A673 (cell line): ENCODE results near the gene RHO. TPM values are rescaled to one million over a fixed set of nuclear protein-coding genes. Genes with fewer than 3 reads are reported as not detected.

Source experiments
- BruUV-seq: library from RNA; stranded (reverse); fragments of 400-500 nt; replicated peaks from 2 replicates; lab custom pipeline; 2021; lab: Mats Ljungman, UMichigan
- CTCF ChIA-PET: fragments of 300-600 bp; sonication (Branson Sonifier 250); formaldehyde crosslinking; loops from one replicate; lab custom pipeline; 2022; ENCODE audit warnings: antibody characterized with exemption; lab: Charles Lee
- POLR2A ChIA-PET: fragments of 300-600 bp; sonication (Branson Sonifier 250); formaldehyde crosslinking; loops from one replicate; lab custom pipeline; 2022; ENCODE audit warnings: antibody characterized with exemption; ENCODE audit not compliant: low non-redundant PET; lab: Charles Lee
- DNase-seq: peaks from one replicate; pipeline ENCODE4 v3.0.0-alpha.2; 2015; ENCODE audit warnings: low spot score
- H3K27ac ChIP-seq: fragments of 200-600 bp; sonication (generic); 2 replicates; pipeline ENCODE4 v1.5.1; 2016; ENCODE audit warnings: mixed run types, low read depth, mild to moderate bottlenecking, mixed read lengths, antibody characterized with exemption, low read length; ENCODE audit not compliant: poor library complexity, severe bottlenecking
- H3K27me3 ChIP-seq: fragments of 200-600 bp; sonication (generic); replicated peaks from 2 replicates; pipeline ENCODE4 v1.6.1; 2017; ENCODE audit warnings: mixed run types, low read depth, mild to moderate bottlenecking, mixed read lengths, antibody characterized with exemption, low read length; ENCODE audit not compliant: insufficient read depth, poor library complexity
- H3K36me3 ChIP-seq: fragments of 200-600 bp; sonication (generic); 2 replicates; pipeline ENCODE4 v1.6.1; 2016; ENCODE audit warnings: mixed run types, mild to moderate bottlenecking, mixed read lengths, antibody characterized with exemption, low read length; ENCODE audit not compliant: insufficient read depth, poor library complexity, severe bottlenecking
- H3K4me1 ChIP-seq: fragments of 200-600 bp; sonication (generic); 2 replicates; pipeline ENCODE4 v1.6.1; 2017; ENCODE audit warnings: mixed run types, mild to moderate bottlenecking, mixed read lengths, antibody characterized with exemption, low read length; ENCODE audit not compliant: insufficient read depth, poor library complexity, severe bottlenecking
- H3K4me3 ChIP-seq: fragments of 200-600 bp; sonication (generic); 2 replicates; pipeline ENCODE4 v1.5.1; 2016; ENCODE audit warnings: low read depth, mixed run types, mild to moderate bottlenecking, mixed read lengths, low read length; ENCODE audit not compliant: poor library complexity, severe bottlenecking
- H3K9me3 ChIP-seq: fragments of 200-600 bp; sonication (generic); 2 replicates; pipeline ENCODE4 v1.6.1; 2016; ENCODE audit warnings: mixed run types, low read depth, mild to moderate bottlenecking, mixed read lengths, antibody characterized with exemption, low read length; ENCODE audit not compliant: poor library complexity, severe bottlenecking
- EZH2 ChIP-seq: fragments of 200-600 bp; sonication (generic); IDR thresholded peaks from 2 replicates; pipeline ENCODE4 v1.6.1; 2017; ENCODE audit warnings: borderline replicate concordance, low read depth, mild to moderate bottlenecking, mixed read lengths, antibody characterized with exemption, low read length; ENCODE audit not compliant: poor library complexity, severe bottlenecking
- intact Hi-C: fragments of 100-400 bp; cut with micrococcal nuclease; formaldehyde crosslinking; loops from one replicate; pipeline ENCODE4 v1.10.0; 2022; ENCODE audit not compliant: unreplicated experiment
- total RNA-seq: library from RNA; stranded (reverse); gene quantifications from 2 replicates; pipeline ENCODE4 v1.2.3, GENCODE V29; 2021
- TF ChIP-seq, protein P1 (sequence below): fragments of 300-800, 200-600 bp; sonication (generic); conservative IDR thresholded peaks from 2 replicates; pipeline ENCODE4 v1.5.1; 2017; ENCODE audit warnings: low read depth, mild to moderate bottlenecking, antibody characterized with exemption, low read length, moderate library complexity, mixed read lengths

Gene RHO
- total RNA-seq, 1 experiment from 2014 or later = not detected

DNA sequence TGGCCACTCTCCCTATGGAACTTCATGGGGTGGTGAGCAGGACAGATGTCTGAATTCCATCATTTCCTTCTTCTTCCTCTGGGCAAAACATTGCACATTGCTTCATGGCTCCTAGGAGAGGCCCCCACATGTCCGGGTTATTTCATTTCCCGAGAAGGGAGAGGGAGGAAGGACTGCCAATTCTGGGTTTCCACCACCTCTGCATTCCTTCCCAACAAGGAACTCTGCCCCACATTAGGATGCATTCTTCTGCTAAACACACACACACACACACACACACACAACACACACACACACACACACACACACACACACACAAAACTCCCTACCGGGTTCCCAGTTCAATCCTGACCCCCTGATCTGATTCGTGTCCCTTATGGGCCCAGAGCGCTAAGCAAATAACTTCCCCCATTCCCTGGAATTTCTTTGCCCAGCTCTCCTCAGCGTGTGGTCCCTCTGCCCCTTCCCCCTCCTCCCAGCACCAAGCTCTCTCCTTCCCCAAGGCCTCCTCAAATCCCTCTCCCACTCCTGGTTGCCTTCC, 1.9 kb downstream of the RHO start:
- Histone ChIP-seq H3K27ac (no peak overlapping the region), H3K27me3 (no peaks in the 10 kb centered on the region), H3K36me3 (no peaks in the 10 kb centered on the region), H3K4me3 (no peak overlapping the region), H3K4me1 (no peaks in the 10 kb centered on the region), H3K9me3 (no peaks in the 10 kb centered on the region)
- no peak for DNase-seq
- CTCF ChIA-PET = no interaction called here
- BruUV-seq = no TSS peak
- POLR2A ChIA-PET = no interaction called here
- TF ChIP-seq EZH2 = no peak
- TF ChIP-seq, protein P1, sequence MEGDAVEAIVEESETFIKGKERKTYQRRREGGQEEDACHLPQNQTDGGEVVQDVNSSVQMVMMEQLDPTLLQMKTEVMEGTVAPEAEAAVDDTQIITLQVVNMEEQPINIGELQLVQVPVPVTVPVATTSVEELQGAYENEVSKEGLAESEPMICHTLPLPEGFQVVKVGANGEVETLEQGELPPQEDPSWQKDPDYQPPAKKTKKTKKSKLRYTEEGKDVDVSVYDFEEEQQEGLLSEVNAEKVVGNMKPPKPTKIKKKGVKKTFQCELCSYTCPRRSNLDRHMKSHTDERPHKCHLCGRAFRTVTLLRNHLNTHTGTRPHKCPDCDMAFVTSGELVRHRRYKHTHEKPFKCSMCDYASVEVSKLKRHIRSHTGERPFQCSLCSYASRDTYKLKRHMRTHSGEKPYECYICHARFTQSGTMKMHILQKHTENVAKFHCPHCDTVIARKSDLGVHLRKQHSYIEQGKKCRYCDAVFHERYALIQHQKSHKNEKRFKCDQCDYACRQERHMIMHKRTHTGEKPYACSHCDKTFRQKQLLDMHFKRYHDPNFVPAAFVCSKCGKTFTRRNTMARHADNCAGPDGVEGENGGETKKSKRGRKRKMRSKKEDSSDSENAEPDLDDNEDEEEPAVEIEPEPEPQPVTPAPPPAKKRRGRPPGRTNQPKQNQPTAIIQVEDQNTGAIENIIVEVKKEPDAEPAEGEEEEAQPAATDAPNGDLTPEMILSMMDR = no peak
- intact Hi-C loops = no loop called here

DNA sequence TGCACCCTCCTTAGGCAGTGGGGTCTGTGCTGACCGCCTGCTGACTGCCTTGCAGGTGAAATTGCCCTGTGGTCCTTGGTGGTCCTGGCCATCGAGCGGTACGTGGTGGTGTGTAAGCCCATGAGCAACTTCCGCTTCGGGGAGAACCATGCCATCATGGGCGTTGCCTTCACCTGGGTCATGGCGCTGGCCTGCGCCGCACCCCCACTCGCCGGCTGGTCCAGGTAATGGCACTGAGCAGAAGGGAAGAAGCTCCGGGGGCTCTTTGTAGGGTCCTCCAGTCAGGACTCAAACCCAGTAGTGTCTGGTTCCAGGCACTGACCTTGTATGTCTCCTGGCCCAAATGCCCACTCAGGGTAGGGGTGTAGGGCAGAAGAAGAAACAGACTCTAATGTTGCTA, 2.4 kb downstream of the RHO start:
- intact Hi-C loops = no loop called here
- ChIA-PET POLR2A (no interaction called here), CTCF (no interaction called here)

DNA sequence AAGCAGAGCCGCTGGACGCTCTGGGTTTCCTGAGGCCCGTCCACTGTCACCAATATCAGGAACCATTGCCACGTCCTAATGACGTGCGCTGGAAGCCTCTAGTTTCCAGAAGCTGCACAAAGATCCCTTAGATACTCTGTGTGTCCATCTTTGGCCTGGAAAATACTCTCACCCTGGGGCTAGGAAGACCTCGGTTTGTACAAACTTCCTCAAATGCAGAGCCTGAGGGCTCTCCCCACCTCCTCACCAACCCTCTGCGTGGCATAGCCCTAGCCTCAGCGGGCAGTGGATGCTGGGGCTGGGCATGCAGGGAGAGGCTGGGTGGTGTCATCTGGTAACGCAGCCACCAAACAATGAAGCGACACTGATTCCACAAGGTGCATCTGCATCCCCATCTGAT, 3.3 kb downstream of the RHO start:
- no peaks in the 10 kb centered on the region for H3K36me3 ChIP-seq
- H3K4me1 ChIP-seq = no peaks in the 10 kb centered on the region
- BruUV-seq = no TSS peak
- no peak overlapping the region for H3K4me3 ChIP-seq
- CTCF ChIA-PET = no interaction called here
- H3K27ac ChIP-seq = no peak overlapping the region
- no peak for DNase-seq
- no peaks in the 10 kb centered on the region for H3K9me3 ChIP-seq
- no peaks in the 10 kb centered on the region for H3K27me3 ChIP-seq
- intact Hi-C loops = no loop called here
- POLR2A ChIA-PET = no interaction called here
- TF ChIP-seq EZH2 = no peak
- TF ChIP-seq, protein P1 = no peak

More for the DNA sequence above, 2.4 kb downstream of the RHO start:
- no peak for TF ChIP-seq EZH2
- TF ChIP-seq, protein P1 = no peak
- Histone ChIP-seq H3K9me3 (no peaks in the 10 kb centered on the region), H3K4me3 (no peak overlapping the region), H3K27ac (no peak overlapping the region), H3K4me1 (no peaks in the 10 kb centered on the region), H3K36me3 (no peaks in the 10 kb centered on the region), H3K27me3 (no peaks in the 10 kb centered on the region)
- BruUV-seq = no TSS peak
- DNase-seq = no peak
